ENCODE results near the gene TTLL13. TPM values are rescaled to one million over a fixed set of nuclear protein-coding genes. Genes with fewer than 3 reads are reported as not detected.

Gene TTLL13
- total and polyA plus RNA-seq, 2 of the 8 experiments (the other 6 are each of a cell fraction or from before 2014, with no cell fraction given) = 0.03 TPM; not detected in 1

GRCh38 chr15:90240856-90241255, 8.5 kb upstream of the TTLL13 start:
- Histone ChIP-seq H3K4me1 (replicated peaks in 1 of 4; ENCODE audit: control insufficient read depth in 3 of 4, insufficient read depth in 4 of 4, low read length in 3 of 4) (no peaks in the 10 kb centered on the region), H3K56ac (replicated peaks; ENCODE audit: insufficient read length, low read depth, low read length) (no peak overlapping the region), H2BK120ac (replicated peaks; ENCODE audit: low read depth, low read length) (no peak overlapping the region), H3K4me3 (ENCODE audit: extremely low read depth in 1 of 4, insufficient read depth in 2 of 4, low read depth in 3 of 4, low read length in 4 of 4) (no peak overlapping the region), H2BK5ac (ENCODE audit: low read depth, low read length) (no peak overlapping the region), H3K36me3 (ENCODE audit: control insufficient read depth in 2 of 4, insufficient read depth in 4 of 4, low read length in 3 of 4) (no peaks in the 10 kb centered on the region), H3K79me2 (ENCODE audit: control insufficient read depth in 1 of 2, insufficient read depth in 2 of 2, low read length in 2 of 2) (no peaks in the 10 kb centered on the region), H3K27ac (ENCODE audit: low read depth, low read length) (no peak overlapping the region), H3K14ac (ENCODE audit: insufficient read length) (no peak overlapping the region), H2AK5ac (ENCODE audit: low read depth, low read length) (no peak overlapping the region), H3K9me3 (ENCODE audit: insufficient read depth in 2 of 2, low read depth in 1 of 2, low read length in 1 of 2) (no peaks in the 10 kb centered on the region), H2BK20ac (ENCODE audit: low read length) (no peak overlapping the region), H2AFZ (ENCODE audit: low read length) (no peak overlapping the region), H3K79me1 (ENCODE audit: low read depth, low read length) (no peaks in the 10 kb centered on the region), H3K18ac (ENCODE audit: extremely low read depth, low read length) (no peak overlapping the region), H3K23me2 (ENCODE audit: low read depth, low read length) (no peaks in the 10 kb centered on the region), H4K5ac (ENCODE audit: insufficient read length, low read depth, low read length) (no peak overlapping the region), H4K20me1 (replicated peaks in 1 of 2; ENCODE audit: control insufficient read depth in 1 of 2, insufficient read depth in 2 of 2, low read length in 2 of 2) (no peaks in the 10 kb centered on the region), H2BK12ac (ENCODE audit: low read depth, low read length) (no peak overlapping the region), H3K27me3 (replicated peaks in 1 of 4; ENCODE audit: control insufficient read depth in 3 of 4, extremely low read depth in 1 of 4, insufficient read depth in 3 of 4, low read length in 3 of 4) (no peaks in the 10 kb centered on the region), H2BK15ac (ENCODE audit: low read length) (no peak overlapping the region), H4K8ac (ENCODE audit: extremely low read depth, insufficient read depth, low read length) (peak overlapping the region; percentile 38; the same call in 1 of the 2 replicates), H3K4ac (replicated peaks; ENCODE audit: insufficient read length, low read depth, low read length) (no peak overlapping the region), H3K4me2 (ENCODE audit: insufficient read depth in 1 of 2, low read depth in 2 of 2, low read length in 2 of 2) (no peak overlapping the region), H4K91ac (replicated peaks; ENCODE audit: insufficient read length, low read length) (no peak overlapping the region), H3K23ac (ENCODE audit: insufficient read length) (no peak overlapping the region), H3K9ac (replicated peaks in 1 of 4; ENCODE audit: extremely low read depth in 1 of 4, low read depth in 3 of 4, low read length in 3 of 4) (0 out of 7 replicates have a peak overlapping the region, but pooled peaks of 1 of the 4 experiments have one; percentile 13)
- TF ChIP-seq YY1 (IDR thresholded peaks at IDR 0.05; ENCODE audit: low read depth, low read length) (no peak), POLR2AphosphoS5 (IDR thresholded peaks at IDR 0.05; ENCODE audit: low read depth, low read length) (no peak), CTBP2 (IDR thresholded peaks at IDR 0.05; ENCODE audit: borderline replicate concordance, insufficient read depth, insufficient read length, low read length) (no peak), SP4 (IDR thresholded peaks at IDR 0.05; ENCODE audit: low read length) (no peak), TBP (IDR thresholded peaks at IDR 0.05; ENCODE audit: low read depth, low read length) (no peak)
- 86% methylated on average over 8 of the region's 8 CpGs; no CpG with 5 or more reads in 1 of the 2 experiments for WGBS, 2 experiments (ENCODE audit: extremely low coverage in 1 of 2, insufficient coverage in 1 of 2, insufficient read length in 1 of 2, insufficient replicate concordance in 2 of 2, low coverage in 1 of 2, low lambda C conversion rate in 2 of 2, missing lambda C conversion rate in 1 of 2)
- DNase-seq (ENCODE audit: low read depth in 1 of 2, low spot score in 2 of 2) = no peak
- ChIA-PET CTCF (ENCODE audit: partially characterized antibody) (interaction anchor here (1.0 to 1.8 kb wide), 7 partner anchors 13 to 98 kb away, joined by 3 to 7 read pairs (median 3); no protein-coding TSS in a partner anchor), POLR2A (ENCODE audit: partially characterized antibody) (interaction anchor here (1.2 to 2.1 kb wide), 2 partner anchors 25 to 139 kb away, joined by 3 to 5 read pairs; partner anchors contain the start of genes IDH2 and NGRN)
- FAIRE-seq = no peak
